HepG2 (cell line): ENCODE results near the gene CLDN11. TPM values are rescaled to one million over a fixed set of nuclear protein-coding genes. Genes with fewer than 3 reads are reported as not detected.

ENCODE experiments used
- ATAC-seq: fragments of 200-7000 bp; cut with Tn5 transposase; 3 replicates; pipeline ENCODE4 v1.9.1; 2020; ENCODE audit warnings: mild to moderate bottlenecking, moderate library complexity
- BruUV-seq: library from RNA; stranded (reverse); fragments of 400-500 nt; replicated peaks from 2 replicates; lab custom pipeline; 2021; lab: Mats Ljungman, UMichigan
- CTCF ChIA-PET: fragments of 300-600 bp; formaldehyde crosslinking; extraction: SDS; loops from one replicate; lab custom pipeline; 2021; ENCODE audit warnings: low total read pairs, inconsistent platforms, low intra/inter-chr PET ratio; lab: Yijun Ruan, JAX
- POLR2A ChIA-PET: fragments of 350-600 bp; sonication (Branson Sonifier 250); formaldehyde crosslinking; loops from one replicate; lab custom pipeline; 2020; ENCODE audit warnings: antibody characterized with exemption, inconsistent platforms; lab: Yijun Ruan, JAX
- DNase-seq: peaks from one replicate; pipeline ENCODE4 v3.0.0-alpha.2; 2015; ENCODE audit warnings: low spot score
- FAIRE-seq: peaks from 3 replicates; lab custom pipeline; 2011; peaks lifted over from hg19 to GRCh38; lab: Jason Lieb, UNC
- H2AFZ ChIP-seq: one replicate; pipeline ENCODE4 v1.6.1; 2011; ENCODE audit warnings: low read length, inconsistent platforms
- H3K27ac ChIP-seq: fragments of 300-600 bp; 3 replicates; pipeline ENCODE4 v1.8.0; 2011; ENCODE audit warnings: mixed run types, mild to moderate bottlenecking, mixed read lengths, low read length, inconsistent platforms; ENCODE audit not compliant: insufficient read depth; ENCODE audit errors: extremely low read length
- H3K27me3 ChIP-seq, 2 experiments: fragments of 200-600 bp in 1 of 2; 2 replicates in 1 of 2; 3 replicates in 1 of 2; pipeline versions ENCODE4 v1.6.0 to v1.8.0; 2011; ENCODE audit warnings: low read length in 2 of 2, mild to moderate bottlenecking in 2 of 2, moderate library complexity in 2 of 2, inconsistent platforms in 1 of 2; ENCODE audit not compliant: insufficient read depth in 2 of 2, control insufficient read depth in 1 of 2
- H3K36me3 ChIP-seq, 2 experiments: fragments of 200-600 bp in 1 of 2; replicated peaks in 1 of 2; 2 replicates in 1 of 2; 3 replicates in 1 of 2; pipeline versions ENCODE4 v1.5.1 to v1.8.0; 2011; ENCODE audit warnings: low read length in 2 of 2, inconsistent platforms in 1 of 2; ENCODE audit not compliant: insufficient read depth in 2 of 2, control insufficient read depth in 1 of 2
- H3K4me1 ChIP-seq: 2 replicates; pipeline ENCODE4 v1.5.1; 2012; ENCODE audit warnings: low read length, inconsistent platforms; ENCODE audit not compliant: insufficient read depth
- H3K4me2 ChIP-seq: 2 replicates; pipeline ENCODE4 v1.6.0; 2011; ENCODE audit warnings: low read depth, low read length, inconsistent platforms
- H3K4me3 ChIP-seq, 3 experiments: fragments of 200-600 bp in 1 of 3; sonication (generic), shearing (Covaris generic) in 1 of 3; replicated peaks in 1 of 3; 2 replicates each; pipeline ENCODE4 v1.5.1; 2011 to 2016; ENCODE audit warnings: low read length in 3 of 3, inconsistent platforms in 2 of 3, low read depth in 2 of 3, mild to moderate bottlenecking in 2 of 3, control low read depth in 1 of 3, mixed read lengths in 1 of 3; ENCODE audit not compliant: insufficient read depth in 1 of 3
- H3K79me2 ChIP-seq: one replicate; pipeline ENCODE4 v1.6.1; 2011; ENCODE audit warnings: low read length, inconsistent platforms; ENCODE audit not compliant: insufficient read depth
- H3K9ac ChIP-seq: 2 replicates; pipeline ENCODE4 v1.6.0; 2011; ENCODE audit warnings: mild to moderate bottlenecking, low read depth, low read length, inconsistent platforms; ENCODE audit not compliant: insufficient read depth
- H3K9me3 ChIP-seq: 2 replicates; pipeline ENCODE4 v1.5.1; 2012; ENCODE audit warnings: mild to moderate bottlenecking, low read length
- H4K20me1 ChIP-seq: 2 replicates; pipeline ENCODE4 v1.6.0; 2011; ENCODE audit warnings: inconsistent platforms, mild to moderate bottlenecking, low read length, moderate library complexity; ENCODE audit not compliant: insufficient read depth
- BRD4 ChIP-seq: sonication (generic); formaldehyde crosslinking; IDR thresholded peaks from 2 replicates; pipeline ENCODE4 v1.4.0; 2020; ENCODE audit warnings: missing genetic modification reagents
- RARA ChIP-seq: IDR thresholded peaks from 2 replicates; pipeline ENCODE4 v1.6.1; 2016; ENCODE audit warnings: missing genetic modification reagents, missing compliant biosample characterization
- TBL1XR1 ChIP-seq: fragments of 150-350 bp; IDR thresholded peaks from 2 replicates; pipeline ENCODE4 v1.6.1; 2014; ENCODE audit warnings: borderline replicate concordance, low read length; ENCODE audit not compliant: partially characterized antibody
- TBX2 ChIP-seq: sonication (generic); formaldehyde crosslinking; IDR thresholded peaks from 2 replicates; pipeline ENCODE4 v1.5.0; 2020; ENCODE audit warnings: missing genetic modification reagents, mild to moderate bottlenecking, borderline replicate concordance
- WGBS: methylation state at CpG from one replicate; pipeline ENCODE4 v1.1.6; 2017; ENCODE audit warnings: low lambda C conversion rate; 5-methylcytosine and 5-hydroxymethylcytosine counted together
- in situ Hi-C: cut with HindIII; loops from 2 replicates; pipeline ENCODE4 v1.10.0; 2017; ENCODE audit warnings: low pct_unique_long_range_greater_than_20kb; ENCODE audit not compliant: extremely low pct_ligation_motif_present
- intact Hi-C: fragments of 100-400 bp; cut with micrococcal nuclease; formaldehyde crosslinking; loops from one replicate; pipeline ENCODE4 v1.10.0; 2022; ENCODE audit not compliant: unreplicated experiment
- polyA plus RNA-seq, 8 experiments: library from polyadenylated mRNA; depleted of rRNA in 3 of 8; stranded (reverse) in 7 of 8; unstranded in 1 of 8; fragments of >200 nt; fragmentation: Illumina TruSeq in 4 of 8; extraction: Trizol in 4 of 8; gene quantifications; 2 replicates each; pipeline versions ENCODE4 v1.2.1 to v1.2.3, GENCODE V29; 2011 to 2016; ENCODE audit warnings: low read depth in 4 of 8, missing spikeins in 1 of 8, mixed read lengths in 1 of 8; ENCODE audit not compliant: insufficient read depth in 1 of 8
- total RNA-seq, 5 experiments: library from RNA; depleted of rRNA; stranded (reverse); fragments of >200 nt; fragmentation: Illumina TruSeq; extraction: Trizol; gene quantifications; 2 replicates each; pipeline ENCODE4 v1.2.3, GENCODE V29; 2016; ENCODE audit warnings: low read depth in 1 of 5
- TF ChIP-seq, protein P1 (sequence below): sonication (generic); formaldehyde crosslinking; IDR thresholded peaks from 2 replicates; pipeline ENCODE4 v1.4.0; 2020; ENCODE audit warnings: missing genetic modification reagents
- TF ChIP-seq, protein P2 (sequence below): sonication (generic); formaldehyde crosslinking; IDR thresholded peaks from 2 replicates; pipeline ENCODE4 v1.9.0; 2021; ENCODE audit warnings: missing genetic modification reagents, borderline replicate concordance
- TF ChIP-seq, protein P3 (sequence below): sonication (generic); formaldehyde crosslinking; IDR thresholded peaks from 2 replicates; pipeline ENCODE4 v1.4.0; 2020; ENCODE audit warnings: mild to moderate bottlenecking, missing genetic modification reagents, borderline replicate concordance
- TF ChIP-seq, protein P4 (sequence below): sonication (generic); formaldehyde crosslinking; IDR thresholded peaks from 2 replicates; pipeline ENCODE4 v1.9.0; 2021; ENCODE audit warnings: missing genetic modification reagents, borderline replicate concordance

CLDN11 gene
- total and polyA plus RNA-seq, 2 of the 13 experiments (the other 11 are each of a cell fraction or from before 2014, with no cell fraction given), result 4.2 to 4.9 TPM

DNA sequence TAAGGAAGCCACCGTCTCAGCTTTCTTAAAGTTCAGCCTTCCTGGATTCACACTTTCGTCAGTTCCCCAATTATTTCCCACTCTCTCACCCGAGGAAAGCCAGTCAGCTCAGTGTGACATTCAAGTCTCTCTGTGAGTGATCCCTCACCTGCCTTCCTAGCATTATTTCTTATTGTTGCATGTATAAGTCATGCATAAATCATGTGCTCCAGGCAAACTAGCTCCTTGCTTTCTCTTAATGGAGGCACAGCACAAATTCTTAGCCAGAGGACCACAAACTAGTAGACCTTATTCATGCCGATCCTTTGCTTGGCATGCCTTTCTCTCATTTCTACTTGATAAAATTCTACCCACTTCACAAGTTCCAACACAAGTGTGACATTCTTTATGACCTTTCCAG lies 44.3 kb downstream of the CLDN11 start:
- intact Hi-C loops (no loop called here), in situ Hi-C loops (no loop called here)
- BruUV-seq, result no TSS peak
- no peaks in the 10 kb centered on the region for H3K9me3 ChIP-seq
- H3K4me1 ChIP-seq, result peaks cover 10% of the 10 kb centered on the region
- H3K79me2 ChIP-seq, result no peaks in the 10 kb centered on the region
- H3K9ac ChIP-seq, result no peak overlapping the region
- no peak overlapping the region for H3K27ac ChIP-seq
- H4K20me1 ChIP-seq, result no peaks in the 10 kb centered on the region
- WGBS, result 40% methylated on average over 4 of the region's 4 CpGs
- FAIRE-seq (no peak), DNase-seq (no peak), ATAC-seq (no peak)
- H3K27me3 ChIP-seq, result 0 out of 5 replicates have a peak, but pooled peaks cover 0 to 11% of the 10 kb centered on the region in 2 experiments
- ChIA-PET POLR2A (no interaction called here), CTCF (no interaction called here)
- no peaks in the 10 kb centered on the region for H3K36me3 ChIP-seq
- H2AFZ ChIP-seq, result no peak overlapping the region
- no peak overlapping the region for H3K4me3 ChIP-seq
- H3K4me2 ChIP-seq, result no peak overlapping the region
- TF ChIP-seq, protein P1, sequence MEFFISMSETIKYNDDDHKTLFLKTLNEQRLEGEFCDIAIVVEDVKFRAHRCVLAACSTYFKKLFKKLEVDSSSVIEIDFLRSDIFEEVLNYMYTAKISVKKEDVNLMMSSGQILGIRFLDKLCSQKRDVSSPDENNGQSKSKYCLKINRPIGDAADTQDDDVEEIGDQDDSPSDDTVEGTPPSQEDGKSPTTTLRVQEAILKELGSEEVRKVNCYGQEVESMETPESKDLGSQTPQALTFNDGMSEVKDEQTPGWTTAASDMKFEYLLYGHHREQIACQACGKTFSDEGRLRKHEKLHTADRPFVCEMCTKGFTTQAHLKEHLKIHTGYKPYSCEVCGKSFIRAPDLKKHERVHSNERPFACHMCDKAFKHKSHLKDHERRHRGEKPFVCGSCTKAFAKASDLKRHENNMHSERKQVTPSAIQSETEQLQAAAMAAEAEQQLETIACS (CRISPR knock-in tag), result no peak
- TF ChIP-seq, protein P2, sequence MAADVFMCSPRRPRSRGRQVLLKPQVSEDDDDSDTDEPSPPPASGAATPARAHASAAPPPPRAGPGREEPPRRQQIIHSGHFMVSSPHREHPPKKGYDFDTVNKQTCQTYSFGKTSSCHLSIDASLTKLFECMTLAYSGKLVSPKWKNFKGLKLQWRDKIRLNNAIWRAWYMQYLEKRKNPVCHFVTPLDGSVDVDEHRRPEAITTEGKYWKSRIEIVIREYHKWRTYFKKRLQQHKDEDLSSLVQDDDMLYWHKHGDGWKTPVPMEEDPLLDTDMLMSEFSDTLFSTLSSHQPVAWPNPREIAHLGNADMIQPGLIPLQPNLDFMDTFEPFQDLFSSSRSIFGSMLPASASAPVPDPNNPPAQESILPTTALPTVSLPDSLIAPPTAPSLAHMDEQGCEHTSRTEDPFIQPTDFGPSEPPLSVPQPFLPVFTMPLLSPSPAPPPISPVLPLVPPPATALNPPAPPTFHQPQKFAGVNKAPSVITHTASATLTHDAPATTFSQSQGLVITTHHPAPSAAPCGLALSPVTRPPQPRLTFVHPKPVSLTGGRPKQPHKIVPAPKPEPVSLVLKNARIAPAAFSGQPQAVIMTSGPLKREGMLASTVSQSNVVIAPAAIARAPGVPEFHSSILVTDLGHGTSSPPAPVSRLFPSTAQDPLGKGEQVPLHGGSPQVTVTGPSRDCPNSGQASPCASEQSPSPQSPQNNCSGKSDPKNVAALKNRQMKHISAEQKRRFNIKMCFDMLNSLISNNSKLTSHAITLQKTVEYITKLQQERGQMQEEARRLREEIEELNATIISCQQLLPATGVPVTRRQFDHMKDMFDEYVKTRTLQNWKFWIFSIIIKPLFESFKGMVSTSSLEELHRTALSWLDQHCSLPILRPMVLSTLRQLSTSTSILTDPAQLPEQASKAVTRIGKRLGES (CRISPR knock-in tag), result no peak
- TF ChIP-seq TBX2 (CRISPR knock-in tag) (no peak), TBL1XR1 (no peak), RARA (CRISPR knock-in tag) (no peak), BRD4 (CRISPR knock-in tag) (no peak)
- TF ChIP-seq, protein P3, sequence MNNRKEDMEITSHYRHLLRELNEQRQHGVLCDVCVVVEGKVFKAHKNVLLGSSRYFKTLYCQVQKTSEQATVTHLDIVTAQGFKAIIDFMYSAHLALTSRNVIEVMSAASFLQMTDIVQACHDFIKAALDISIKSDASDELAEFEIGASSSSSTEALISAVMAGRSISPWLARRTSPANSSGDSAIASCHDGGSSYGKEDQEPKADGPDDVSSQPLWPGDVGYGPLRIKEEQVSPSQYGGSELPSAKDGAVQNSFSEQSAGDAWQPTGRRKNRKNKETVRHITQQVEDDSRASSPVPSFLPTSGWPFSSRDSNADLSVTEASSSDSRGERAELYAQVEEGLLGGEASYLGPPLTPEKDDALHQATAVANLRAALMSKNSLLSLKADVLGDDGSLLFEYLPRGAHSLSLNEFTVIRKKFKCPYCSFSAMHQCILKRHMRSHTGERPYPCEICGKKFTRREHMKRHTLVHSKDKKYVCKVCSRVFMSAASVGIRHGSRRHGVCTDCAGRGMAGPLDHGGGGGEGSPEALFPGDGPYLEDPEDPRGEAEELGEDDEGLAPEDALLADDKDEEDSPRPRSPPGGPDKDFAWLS (CRISPR knock-in tag), result no peak
- TF ChIP-seq, protein P4, sequence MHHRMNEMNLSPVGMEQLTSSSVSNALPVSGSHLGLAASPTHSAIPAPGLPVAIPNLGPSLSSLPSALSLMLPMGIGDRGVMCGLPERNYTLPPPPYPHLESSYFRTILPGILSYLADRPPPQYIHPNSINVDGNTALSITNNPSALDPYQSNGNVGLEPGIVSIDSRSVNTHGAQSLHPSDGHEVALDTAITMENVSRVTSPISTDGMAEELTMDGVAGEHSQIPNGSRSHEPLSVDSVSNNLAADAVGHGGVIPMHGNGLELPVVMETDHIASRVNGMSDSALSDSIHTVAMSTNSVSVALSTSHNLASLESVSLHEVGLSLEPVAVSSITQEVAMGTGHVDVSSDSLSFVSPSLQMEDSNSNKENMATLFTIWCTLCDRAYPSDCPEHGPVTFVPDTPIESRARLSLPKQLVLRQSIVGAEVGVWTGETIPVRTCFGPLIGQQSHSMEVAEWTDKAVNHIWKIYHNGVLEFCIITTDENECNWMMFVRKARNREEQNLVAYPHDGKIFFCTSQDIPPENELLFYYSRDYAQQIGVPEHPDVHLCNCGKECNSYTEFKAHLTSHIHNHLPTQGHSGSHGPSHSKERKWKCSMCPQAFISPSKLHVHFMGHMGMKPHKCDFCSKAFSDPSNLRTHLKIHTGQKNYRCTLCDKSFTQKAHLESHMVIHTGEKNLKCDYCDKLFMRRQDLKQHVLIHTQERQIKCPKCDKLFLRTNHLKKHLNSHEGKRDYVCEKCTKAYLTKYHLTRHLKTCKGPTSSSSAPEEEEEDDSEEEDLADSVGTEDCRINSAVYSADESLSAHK (CRISPR knock-in tag), result no peak
- TF ChIP-seq, all 625 proteins: peak for 0
